ENCODE results near the gene LRRC23. TPM values are rescaled to one million over a fixed set of nuclear protein-coding genes. Genes with fewer than 3 reads are reported as not detected.
A peak's percentile ranks its signal among the peaks of the same experiment; 100 is the strongest.

Gene LRRC23
- polyA plus RNA-seq, 2 of the 4 experiments (the other 2 are of a cell fraction), result 19.1 to 33.3 TPM

DNA sequence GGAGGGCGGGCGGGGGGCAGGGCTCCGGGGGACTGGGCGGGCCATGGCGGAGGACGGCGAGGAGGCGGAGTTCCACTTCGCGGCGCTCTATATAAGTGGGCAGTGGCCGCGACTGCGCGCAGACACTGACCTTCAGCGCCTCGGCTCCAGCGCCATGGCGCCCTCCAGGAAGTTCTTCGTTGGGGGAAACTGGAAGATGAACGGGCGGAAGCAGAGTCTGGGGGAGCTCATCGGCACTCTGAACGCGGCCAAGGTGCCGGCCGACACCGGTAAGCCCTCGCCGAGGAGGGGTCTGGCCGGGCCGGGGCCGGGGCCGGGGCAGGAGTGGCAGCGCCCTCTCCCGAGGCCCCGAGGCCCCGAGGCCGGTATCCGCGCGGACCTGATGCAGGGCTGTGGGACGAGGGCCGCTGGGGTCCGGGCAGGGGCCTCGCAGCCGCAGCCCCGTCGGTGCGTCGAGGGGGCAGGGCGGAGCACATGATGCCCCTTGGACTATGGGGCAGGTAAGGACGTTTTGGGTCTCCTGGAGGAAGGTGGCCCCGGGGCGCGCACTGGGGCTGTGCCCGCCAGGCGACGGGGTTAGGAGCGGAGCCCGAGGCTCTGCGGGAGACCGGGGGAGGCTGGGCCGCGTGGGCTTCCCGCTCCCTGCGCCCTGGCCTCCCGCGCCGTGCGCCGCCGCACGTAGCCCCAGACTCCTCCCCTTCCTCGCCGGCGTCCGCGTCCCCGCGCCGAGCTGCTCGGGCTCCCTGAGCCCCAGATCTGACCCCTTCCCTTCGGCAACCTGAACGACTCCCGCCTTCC lies 37.0 kb upstream of the LRRC23 start, which contains the start of gene TPI1 (continued):
- TF ChIP-seq, protein P1, sequence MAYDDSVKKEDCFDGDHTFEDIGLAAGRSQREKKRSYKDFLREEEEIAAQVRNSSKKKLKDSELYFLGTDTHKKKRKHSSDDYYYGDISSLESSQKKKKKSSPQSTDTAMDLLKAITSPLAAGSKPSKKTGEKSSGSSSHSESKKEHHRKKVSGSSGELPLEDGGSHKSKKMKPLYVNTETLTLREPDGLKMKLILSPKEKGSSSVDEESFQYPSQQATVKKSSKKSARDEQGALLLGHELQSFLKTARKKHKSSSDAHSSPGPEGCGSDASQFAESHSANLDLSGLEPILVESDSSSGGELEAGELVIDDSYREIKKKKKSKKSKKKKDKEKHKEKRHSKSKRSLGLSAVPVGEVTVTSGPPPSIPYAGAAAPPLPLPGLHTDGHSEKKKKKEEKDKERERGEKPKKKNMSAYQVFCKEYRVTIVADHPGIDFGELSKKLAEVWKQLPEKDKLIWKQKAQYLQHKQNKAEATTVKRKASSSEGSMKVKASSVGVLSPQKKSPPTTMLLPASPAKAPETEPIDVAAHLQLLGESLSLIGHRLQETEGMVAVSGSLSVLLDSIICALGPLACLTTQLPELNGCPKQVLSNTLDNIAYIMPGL (CRISPR knock-in tag; IDR thresholded peaks at IDR 0.05; ENCODE audit: borderline replicate concordance), result no peak
- TF ChIP-seq NR3C1 (IDR thresholded peaks at IDR 0.05) (no peak), ZSCAN20 (CRISPR knock-in tag; IDR thresholded peaks at IDR 0.05) (no peak), EHMT2 (IDR thresholded peaks at IDR 0.05; ENCODE audit: low read depth) (no peak), TFCP2L1 (CRISPR knock-in tag; IDR thresholded peaks at IDR 0.05) (no peak; the same call in 1 of the 2 replicates), POLR2AphosphoS2 (conservative IDR thresholded peaks at IDR 0.05; ENCODE audit: low read length) (no peak), RNF2 (IDR thresholded peaks at IDR 0.05; ENCODE audit: borderline replicate concordance, low read depth) (0 out of 2 replicates have a peak, but pooled peaks have one; percentile 6), MAZ (IDR thresholded peaks at IDR 0.05; ENCODE audit: borderline replicate concordance, low read depth, low read length) (no peak), FOSB (CRISPR knock-in tag; IDR thresholded peaks at IDR 0.05) (peak; percentile 24; the same call in 1 of the 2 replicates), EP300 (IDR thresholded peaks at IDR 0.05) (no peak), JUN (IDR thresholded peaks at IDR 0.05) (peak; percentile 98 to 99)
- TF ChIP-seq, protein P2, sequence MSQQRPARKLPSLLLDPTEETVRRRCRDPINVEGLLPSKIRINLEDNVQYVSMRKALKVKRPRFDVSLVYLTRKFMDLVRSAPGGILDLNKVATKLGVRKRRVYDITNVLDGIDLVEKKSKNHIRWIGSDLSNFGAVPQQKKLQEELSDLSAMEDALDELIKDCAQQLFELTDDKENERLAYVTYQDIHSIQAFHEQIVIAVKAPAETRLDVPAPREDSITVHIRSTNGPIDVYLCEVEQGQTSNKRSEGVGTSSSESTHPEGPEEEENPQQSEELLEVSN (IDR thresholded peaks at IDR 0.05; ENCODE audit: borderline replicate concordance, low read depth), result peak; percentile 78
- TF ChIP-seq, protein P3, sequence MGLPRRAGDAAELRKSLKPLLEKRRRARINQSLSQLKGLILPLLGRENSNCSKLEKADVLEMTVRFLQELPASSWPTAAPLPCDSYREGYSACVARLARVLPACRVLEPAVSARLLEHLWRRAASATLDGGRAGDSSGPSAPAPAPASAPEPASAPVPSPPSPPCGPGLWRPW (IDR thresholded peaks at IDR 0.05), result no peak
- TF ChIP-seq, protein P4, sequence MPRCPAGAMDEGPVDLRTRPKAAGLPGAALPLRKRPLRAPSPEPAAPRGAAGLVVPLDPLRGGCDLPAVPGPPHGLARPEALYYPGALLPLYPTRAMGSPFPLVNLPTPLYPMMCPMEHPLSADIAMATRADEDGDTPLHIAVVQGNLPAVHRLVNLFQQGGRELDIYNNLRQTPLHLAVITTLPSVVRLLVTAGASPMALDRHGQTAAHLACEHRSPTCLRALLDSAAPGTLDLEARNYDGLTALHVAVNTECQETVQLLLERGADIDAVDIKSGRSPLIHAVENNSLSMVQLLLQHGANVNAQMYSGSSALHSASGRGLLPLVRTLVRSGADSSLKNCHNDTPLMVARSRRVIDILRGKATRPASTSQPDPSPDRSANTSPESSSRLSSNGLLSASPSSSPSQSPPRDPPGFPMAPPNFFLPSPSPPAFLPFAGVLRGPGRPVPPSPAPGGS (IDR thresholded peaks at IDR 0.05), result peak; percentile 99

DNA sequence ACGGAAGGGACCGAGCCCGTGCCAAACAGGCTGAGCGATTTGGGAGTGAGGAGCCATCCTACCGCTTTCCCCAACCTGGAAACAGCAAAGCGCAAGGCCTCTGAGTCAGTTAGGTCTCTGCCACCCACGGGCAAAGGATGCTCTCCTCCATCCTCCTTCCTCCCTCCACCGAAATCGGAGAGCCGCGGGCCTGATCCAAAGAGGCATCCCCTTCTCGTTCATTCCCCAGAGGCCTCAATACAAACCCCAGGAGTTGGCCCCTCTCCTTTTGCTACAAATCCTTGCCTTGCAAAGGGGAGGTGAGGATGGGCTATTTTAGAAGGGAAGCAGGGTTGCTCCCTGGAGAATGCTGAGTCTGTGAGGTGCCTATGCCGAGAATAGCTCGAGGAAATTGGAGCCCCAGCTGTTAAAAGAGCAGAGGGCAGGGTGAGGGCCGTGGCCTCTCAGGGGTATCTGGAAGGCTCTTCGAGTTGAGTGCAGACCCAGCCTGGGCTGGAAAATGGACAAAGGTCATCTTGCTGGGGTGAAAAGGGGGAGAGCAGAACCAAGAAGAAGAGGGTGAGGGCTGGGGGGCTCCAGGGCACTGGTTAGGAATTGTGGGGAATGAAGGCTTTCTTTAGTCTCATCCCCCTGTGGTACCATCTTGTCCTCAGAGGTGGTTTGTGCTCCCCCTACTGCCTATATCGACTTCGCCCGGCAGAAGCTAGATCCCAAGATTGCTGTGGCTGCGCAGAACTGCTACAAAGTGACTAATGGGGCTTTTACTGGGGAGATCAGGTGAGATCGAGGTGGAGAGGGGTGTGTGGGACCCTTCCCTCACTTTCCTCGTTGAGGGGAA lies 36.2 kb upstream of the LRRC23 start:
- no peaks in the 10 kb centered on the region for H3K9me3 ChIP-seq
- ATAC-seq (no peak), FAIRE-seq (no peak), DNase-seq (ENCODE audit: low read depth in 1 of 2, low spot score in 1 of 2) (no peak)
- POLR2A ChIA-PET, result interaction anchor here (0.5 to 6.0 kb wide), 15 partner anchors 10 to 179 kb away, joined by 4 to 105 read pairs (median 9); partner anchors contain the start of genes C12orf57, CDCA3, MLF2 and PTMS
- H3K4me2 ChIP-seq, result peak overlapping the region; percentile 100
- 2% methylated on average over 22 of the region's 22 CpGs for WGBS (ENCODE audit: missing lambda C conversion rate)
- peak overlapping the region; percentile 100 for H3K4me3 ChIP-seq
- CTCF ChIA-PET, result interaction anchor here (0.6 to 17.9 kb wide), 24 partner anchors 10 to 545 kb away, joined by 3 to 399 read pairs (median 6); partner anchors contain the start of genes ATN1, C12orf57, CDCA3 and ENO2
- peaks cover 42% of the 10 kb centered on the region for H3K4me1 ChIP-seq
- TF ChIP-seq, protein P5, sequence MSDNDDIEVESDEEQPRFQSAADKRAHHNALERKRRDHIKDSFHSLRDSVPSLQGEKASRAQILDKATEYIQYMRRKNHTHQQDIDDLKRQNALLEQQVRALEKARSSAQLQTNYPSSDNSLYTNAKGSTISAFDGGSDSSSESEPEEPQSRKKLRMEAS (IDR thresholded peaks at IDR 0.05), result peak; percentile 19; the same call in 1 of the 2 replicates
- no peak for TF ChIP-seq MAZ (IDR thresholded peaks at IDR 0.05; ENCODE audit: borderline replicate concordance, low read depth, low read length)
- H3K27ac ChIP-seq, result peak overlapping the region; percentile 97 to 99

Measured in A549 (cell line).